HEK293 (cell line): ENCODE data around the gene ADGRF4.

ENCODE experiments used
- GLIS2 ChIP-seq: fragments of 450-650 bp; formaldehyde crosslinking; IDR thresholded peaks from 2 replicates; pipeline ENCODE4 v1.5.1; 2016; ENCODE audit warnings: missing biosample characterization, missing genetic modification characterization
- HOXA7 ChIP-seq: sonication (generic); formaldehyde crosslinking; IDR thresholded peaks from 2 replicates; pipeline ENCODE4 v1.8.1; 2022; ENCODE audit warnings: missing genetic modification reagents, borderline replicate concordance
- HOXC10 ChIP-seq: sonication (generic); formaldehyde crosslinking; IDR thresholded peaks from 2 replicates; pipeline ENCODE4 v1.8.1; 2023; ENCODE audit warnings: mild to moderate bottlenecking, missing genetic modification reagents
- IKZF3 ChIP-seq: fragments of 450-650 bp; IDR thresholded peaks from 2 replicates; pipeline ENCODE4 v1.5.0; 2018; ENCODE audit warnings: missing biosample characterization, mild to moderate bottlenecking, missing genetic modification characterization, moderate library complexity
- KLF1 ChIP-seq: fragments of 450-650 bp; formaldehyde crosslinking; IDR thresholded peaks from 2 replicates; pipeline ENCODE4 v1.5.1; 2016; ENCODE audit warnings: missing biosample characterization, missing genetic modification characterization
- KLF10 ChIP-seq: fragments of 450-650 bp; IDR thresholded peaks from 2 replicates; pipeline ENCODE4 v1.5.1; 2018; ENCODE audit warnings: missing biosample characterization, mild to moderate bottlenecking, missing genetic modification characterization
- KLF16 ChIP-seq: fragments of 450-650 bp; formaldehyde crosslinking; IDR thresholded peaks from 2 replicates; pipeline ENCODE4 v1.5.1; 2017; ENCODE audit warnings: missing biosample characterization, missing genetic modification characterization
- PATZ1 ChIP-seq: fragments of 450-650 bp; formaldehyde crosslinking; IDR thresholded peaks from 2 replicates; pipeline ENCODE4 v1.5.1; 2016; ENCODE audit warnings: missing biosample characterization, missing genetic modification characterization
- SETDB1 ChIP-seq: IDR thresholded peaks from one replicate; pipeline ENCODE4 v1.6.1; 2017; ENCODE audit warnings: mild to moderate bottlenecking, low read length, moderate library complexity, mixed read lengths; ENCODE audit not compliant: insufficient read length
- TCF7L2 ChIP-seq: IDR thresholded peaks from 2 replicates; pipeline ENCODE4 v1.6.1; 2011; ENCODE audit warnings: low read depth, mild to moderate bottlenecking, inconsistent platforms, low read length, moderate library complexity, borderline replicate concordance
- TRIM28 ChIP-seq: IDR thresholded peaks from 2 replicates; pipeline ENCODE4 v1.6.1; 2011; ENCODE audit warnings: low read length, control low read depth, borderline replicate concordance
- ZBTB26 ChIP-seq: fragments of 450-650 bp; formaldehyde crosslinking; optimal IDR thresholded peaks from 2 replicates; pipeline ENCODE3; 2016; ENCODE audit warnings: missing biosample characterization, mild to moderate bottlenecking, missing genetic modification characterization
- ZEB2 ChIP-seq: fragments of 450-650 bp; formaldehyde crosslinking; IDR thresholded peaks from 2 replicates; pipeline ENCODE4 v1.5.1; 2016; ENCODE audit warnings: missing biosample characterization, missing genetic modification characterization
- ZFHX2 ChIP-seq: fragments of 450-650 bp; formaldehyde crosslinking; conservative IDR thresholded peaks from 2 replicates; pipeline ENCODE4 v1.5.1; 2016; ENCODE audit warnings: missing biosample characterization, missing genetic modification characterization
- ZFP41 ChIP-seq: fragments of 450-650 bp; formaldehyde crosslinking; IDR thresholded peaks from 2 replicates; pipeline ENCODE4 v1.5.1; 2016; ENCODE audit warnings: missing biosample characterization, missing genetic modification characterization, borderline replicate concordance
- ZFP69B ChIP-seq: fragments of 450-650 bp; formaldehyde crosslinking; IDR thresholded peaks from 2 replicates; pipeline ENCODE4 v1.5.1; 2016; ENCODE audit warnings: missing biosample characterization, missing genetic modification characterization
- ZIC2 ChIP-seq: fragments of 450-650 bp; formaldehyde crosslinking; IDR thresholded peaks from 2 replicates; pipeline ENCODE4 v1.5.1; 2016; ENCODE audit warnings: missing biosample characterization, missing genetic modification characterization
- ZNF10 ChIP-seq: fragments of 450-650 bp; formaldehyde crosslinking; IDR thresholded peaks from 2 replicates; pipeline ENCODE4 v1.5.1; 2017; ENCODE audit warnings: missing biosample characterization, missing genetic modification characterization
- ZNF133 ChIP-seq: fragments of 450-650 bp; formaldehyde crosslinking; IDR thresholded peaks from 2 replicates; pipeline ENCODE4 v1.5.1; 2016; ENCODE audit warnings: missing biosample characterization, missing genetic modification characterization
- ZNF214 ChIP-seq: fragments of 450-650 bp; formaldehyde crosslinking; IDR thresholded peaks from 2 replicates; pipeline ENCODE4 v1.5.1; 2017; ENCODE audit warnings: missing biosample characterization, mild to moderate bottlenecking, missing genetic modification characterization, borderline replicate concordance
- ZNF24 ChIP-seq: fragments of 450-650 bp; formaldehyde crosslinking; IDR thresholded peaks from 2 replicates; pipeline ENCODE4 v1.5.1; 2016; ENCODE audit warnings: missing biosample characterization, missing genetic modification characterization
- ZNF335 ChIP-seq: fragments of 450-650 bp; formaldehyde crosslinking; conservative IDR thresholded peaks from 2 replicates; pipeline ENCODE4 v1.5.1; 2016; ENCODE audit warnings: missing biosample characterization, missing genetic modification characterization
- ZNF341 ChIP-seq: fragments of 450-650 bp; formaldehyde crosslinking; IDR thresholded peaks from 2 replicates; pipeline ENCODE4; 2016; ENCODE audit warnings: low read depth, missing biosample characterization, missing genetic modification characterization
- ZNF37A ChIP-seq: fragments of 450-650 bp; IDR thresholded peaks from 2 replicates; pipeline ENCODE4 v1.5.1; 2018; ENCODE audit warnings: missing biosample characterization, missing genetic modification characterization
- ZNF416 ChIP-seq: fragments of 450-650 bp; formaldehyde crosslinking; IDR thresholded peaks from 2 replicates; pipeline ENCODE4 v1.5.1; 2016; ENCODE audit warnings: missing biosample characterization, missing genetic modification characterization
- ZNF426 ChIP-seq: fragments of 450-650 bp; formaldehyde crosslinking; IDR thresholded peaks from 2 replicates; pipeline ENCODE4 v1.5.1; 2017; ENCODE audit warnings: missing biosample characterization, missing genetic modification characterization, mild to moderate bottlenecking, inconsistent platforms, moderate library complexity
- ZNF433 ChIP-seq: fragments of 450-650 bp; formaldehyde crosslinking; IDR thresholded peaks from 2 replicates; pipeline ENCODE4 v1.5.1; 2016; ENCODE audit warnings: missing biosample characterization, missing genetic modification characterization, low read depth
- ZNF473 ChIP-seq: fragments of 450-650 bp; formaldehyde crosslinking; IDR thresholded peaks from 2 replicates; pipeline ENCODE4 v1.5.1; 2017; ENCODE audit warnings: missing biosample characterization, missing genetic modification characterization
- ZNF488 ChIP-seq: fragments of 450-650 bp; formaldehyde crosslinking; IDR thresholded peaks from 2 replicates; pipeline ENCODE4 v1.5.1; 2016; ENCODE audit warnings: missing biosample characterization, missing genetic modification characterization
- ZNF513 ChIP-seq: fragments of 450-650 bp; IDR thresholded peaks from 2 replicates; pipeline ENCODE4 v1.5.1; 2018; ENCODE audit warnings: missing biosample characterization, missing genetic modification characterization
- ZNF529 ChIP-seq: fragments of 450-650 bp; formaldehyde crosslinking; IDR thresholded peaks from 2 replicates; pipeline ENCODE4 v1.5.1; 2017; ENCODE audit warnings: missing genetic modification characterization, missing biosample characterization; ENCODE audit not compliant: insufficient replicate concordance
- ZNF585B ChIP-seq: fragments of 450-650 bp; formaldehyde crosslinking; IDR thresholded peaks from 2 replicates; pipeline ENCODE4 v1.5.1; 2016; ENCODE audit warnings: missing biosample characterization, missing genetic modification characterization
- ZNF621 ChIP-seq: fragments of 450-650 bp; formaldehyde crosslinking; IDR thresholded peaks from 2 replicates; pipeline ENCODE4 v1.5.1; 2017; ENCODE audit warnings: missing biosample characterization, missing genetic modification characterization
- ZNF701 ChIP-seq: fragments of 450-650 bp; formaldehyde crosslinking; IDR thresholded peaks from 2 replicates; pipeline ENCODE4 v1.5.1; 2016; ENCODE audit warnings: missing biosample characterization, missing genetic modification characterization
- ZNF76 ChIP-seq: fragments of 450-650 bp; formaldehyde crosslinking; IDR thresholded peaks from 2 replicates; pipeline ENCODE4; 2016; ENCODE audit warnings: low read depth, missing biosample characterization, missing genetic modification characterization, borderline replicate concordance
- ZNF785 ChIP-seq: fragments of 450-650 bp; formaldehyde crosslinking; IDR thresholded peaks from 2 replicates; pipeline ENCODE4 v1.5.1; 2016; ENCODE audit warnings: missing biosample characterization, missing genetic modification characterization
- ZNF830 ChIP-seq: fragments of 450-650 bp; IDR thresholded peaks from 2 replicates; pipeline ENCODE4 v1.5.0; 2018; ENCODE audit warnings: missing biosample characterization, missing genetic modification characterization, low read depth, mild to moderate bottlenecking, moderate library complexity
- ZXDB ChIP-seq: fragments of 450-650 bp; formaldehyde crosslinking; IDR thresholded peaks from 2 replicates; pipeline ENCODE4 v1.5.1; 2016; ENCODE audit warnings: missing biosample characterization, missing genetic modification characterization

ADGRF4 gene

GRCh38 chr6:47722194-47722593 lies 23.8 kb downstream of the ADGRF4 start (continued):
- TF ChIP-seq ZFP69B (tag by site-specific recombination) (no peak), KLF1 (tag by site-specific recombination) (no peak), ZNF473 (tag by site-specific recombination) (no peak), ZNF76 (tag by site-specific recombination) (no peak), ZNF37A (tag by site-specific recombination) (no peak), ZNF488 (tag by site-specific recombination) (peak; percentile 75), ZNF133 (tag by site-specific recombination) (no peak), ZFP41 (no peak), ZEB2 (tag by site-specific recombination) (peak; percentile 80), ZNF426 (tag by site-specific recombination) (no peak), ZNF24 (tag by site-specific recombination) (no peak), TRIM28 (no peak), ZNF701 (tag by site-specific recombination) (no peak), ZNF341 (tag by site-specific recombination) (no peak), IKZF3 (peak; percentile 64), ZFHX2 (tag by site-specific recombination) (peak; percentile 55), KLF10 (peak; percentile 61), ZNF335 (no peak), KLF16 (tag by site-specific recombination) (no peak), ZBTB26 (no peak), HOXC10 (CRISPR knock-in tag) (no peak), ZNF214 (tag by site-specific recombination) (no peak), ZXDB (tag by site-specific recombination) (peak; percentile 98), ZNF785 (no peak), ZNF585B (tag by site-specific recombination) (no peak), ZNF830 (no peak), ZNF416 (tag by site-specific recombination) (no peak), HOXA7 (CRISPR knock-in tag) (no peak), ZIC2 (tag by site-specific recombination) (no peak), ZNF433 (tag by site-specific recombination) (no peak), GLIS2 (tag by site-specific recombination) (no peak), ZNF513 (tag by site-specific recombination) (peak; percentile 55), ZNF621 (tag by site-specific recombination) (no peak), TCF7L2 (peak; percentile 74), PATZ1 (tag by site-specific recombination) (no peak), ZNF529 (tag by site-specific recombination) (no peak), ZNF10 (tag by site-specific recombination) (no peak), SETDB1 (no peak)
